IPS-15b (cell line): Measurements from ENCODE around the gene ACOT6.

ENCODE experiments used
- H3K27me3 ChIP-seq: one replicate; pipeline ENCODE4 v1.6.1; 2013; ENCODE audit warnings: low read length; ENCODE audit not compliant: control insufficient read depth, insufficient read depth
- H3K36me3 ChIP-seq: one replicate; pipeline ENCODE4 v1.6.1; 2013; ENCODE audit warnings: low read length; ENCODE audit not compliant: control insufficient read depth, insufficient read depth
- H3K4me1 ChIP-seq: one replicate; pipeline ENCODE4 v1.6.1; 2013; ENCODE audit warnings: mild to moderate bottlenecking, low read length; ENCODE audit not compliant: control insufficient read depth, insufficient read depth
- H3K4me3 ChIP-seq: one replicate; pipeline ENCODE4 v1.5.1; 2013; ENCODE audit warnings: low read depth, low read length
- H3K9ac ChIP-seq: one replicate; pipeline ENCODE4 v1.6.1; 2013; ENCODE audit warnings: low read depth, mild to moderate bottlenecking, low read length
- H3K9me3 ChIP-seq: one replicate; pipeline ENCODE4 v1.6.1; 2013; ENCODE audit warnings: mild to moderate bottlenecking, low read length; ENCODE audit not compliant: control insufficient read depth, insufficient read depth

The ACOT6 gene

DNA sequence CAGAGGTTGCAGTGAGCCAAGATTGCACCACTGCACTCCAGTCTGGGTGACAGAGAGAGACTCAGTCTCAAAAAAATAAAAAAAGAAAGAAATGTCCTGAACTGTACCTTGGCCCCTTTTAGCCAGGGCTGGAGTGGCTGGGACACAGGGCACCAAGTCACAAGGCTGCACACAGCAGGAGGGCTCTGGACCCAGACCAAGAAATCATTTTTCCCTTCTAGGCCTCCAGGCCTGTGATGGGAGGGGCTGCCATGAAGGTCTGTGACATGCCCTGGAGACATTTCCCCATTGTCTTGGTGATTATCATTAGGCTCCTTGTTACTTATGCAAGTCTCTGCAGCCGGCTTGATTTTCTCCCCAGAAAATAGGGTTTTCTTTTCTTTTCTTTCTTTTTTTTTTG is 5.1 kb upstream of the ACOT6 start:
- no peak overlapping the region for H3K9ac ChIP-seq
- no peaks in the 10 kb centered on the region for H3K36me3 ChIP-seq
- H3K9me3 ChIP-seq, result no peaks in the 10 kb centered on the region
- H3K27me3 ChIP-seq, result peaks cover 10% of the 10 kb centered on the region
- no peaks in the 10 kb centered on the region for H3K4me1 ChIP-seq
- H3K4me3 ChIP-seq, result no peak overlapping the region

DNA sequence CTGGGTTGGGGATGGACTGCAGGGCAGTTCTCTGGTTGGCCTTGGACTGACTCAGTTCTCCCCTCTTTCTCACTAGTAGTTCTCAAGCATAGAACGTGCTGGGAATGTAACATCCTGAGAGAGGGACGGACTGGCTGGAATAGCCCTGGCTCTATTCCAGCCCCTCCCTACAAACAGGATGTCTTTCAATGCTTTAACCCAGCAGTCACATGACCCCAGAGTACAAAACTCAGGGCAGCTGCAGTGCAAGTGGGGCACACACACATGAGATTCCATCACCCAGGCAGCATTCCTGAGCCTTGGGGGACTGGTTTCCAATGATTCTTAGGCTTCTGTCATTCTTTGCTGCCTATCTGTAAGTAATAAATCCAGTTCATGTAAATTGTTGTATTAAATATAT is 1.6 kb upstream of the ACOT6 start:
- Histone ChIP-seq H3K4me3 (no peak overlapping the region), H3K9me3 (no peaks in the 10 kb centered on the region), H3K27me3 (peaks cover 24% of the 10 kb centered on the region), H3K36me3 (no peaks in the 10 kb centered on the region), H3K9ac (no peak overlapping the region), H3K4me1 (no peaks in the 10 kb centered on the region)

DNA sequence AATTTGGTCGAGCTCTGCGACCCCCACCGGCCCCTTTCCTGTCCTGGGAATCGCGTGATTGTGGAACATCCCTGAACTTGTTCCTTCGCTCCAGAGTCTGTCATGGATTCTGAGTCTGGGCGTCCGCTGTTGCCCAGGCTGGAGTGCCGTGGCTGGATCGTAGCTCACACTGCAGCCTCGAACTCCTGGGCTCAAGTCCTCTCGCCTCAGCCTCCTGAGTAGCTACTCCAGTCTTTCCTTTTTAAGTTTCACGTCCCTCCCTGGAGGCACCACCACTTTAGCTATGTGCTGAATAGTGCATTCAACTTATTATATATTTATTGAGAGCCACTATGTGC is 698 bp downstream of the ACOT6 start:
- no peaks in the 10 kb centered on the region for H3K36me3 ChIP-seq
- no peaks in the 10 kb centered on the region for H3K9me3 ChIP-seq
- H3K9ac ChIP-seq, result no peak overlapping the region
- peaks cover 24% of the 10 kb centered on the region for H3K27me3 ChIP-seq
- peaks cover 4% of the 10 kb centered on the region for H3K4me1 ChIP-seq
- H3K4me3 ChIP-seq, result peak overlapping the region; percentile 75

DNA sequence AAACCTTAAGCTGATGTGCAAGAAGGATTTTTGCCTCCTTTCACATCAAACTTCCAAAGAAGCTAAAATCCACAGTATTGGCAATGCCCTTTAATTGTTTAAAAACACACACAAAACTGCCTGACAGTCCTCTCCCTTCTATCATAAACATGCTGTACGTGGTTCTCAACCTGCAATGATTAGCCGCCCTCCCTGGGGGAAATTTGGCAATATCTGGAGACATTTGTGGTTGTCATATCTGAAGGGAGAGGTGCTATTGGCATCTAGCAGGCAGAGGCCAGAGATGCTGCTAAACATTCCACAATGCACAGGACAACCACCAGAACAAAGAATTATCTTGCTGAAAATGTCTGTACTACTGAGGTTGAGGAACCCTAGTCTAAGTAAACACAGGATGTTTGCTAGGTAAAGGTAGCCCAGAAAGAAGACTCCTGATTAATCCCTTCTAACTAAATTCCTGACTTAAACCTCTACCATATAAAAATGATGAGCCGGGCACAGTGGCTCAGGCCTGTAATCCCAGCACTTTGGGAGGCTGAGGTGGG is 1.2 kb downstream of the ACOT6 start:
- H3K27me3 ChIP-seq, result peaks cover 24% of the 10 kb centered on the region
- H3K4me1 ChIP-seq, result peaks cover 4% of the 10 kb centered on the region
- H3K4me3 ChIP-seq, result no peak overlapping the region
- H3K9me3 ChIP-seq, result no peaks in the 10 kb centered on the region
- no peaks in the 10 kb centered on the region for H3K36me3 ChIP-seq
- H3K9ac ChIP-seq, result no peak overlapping the region

DNA sequence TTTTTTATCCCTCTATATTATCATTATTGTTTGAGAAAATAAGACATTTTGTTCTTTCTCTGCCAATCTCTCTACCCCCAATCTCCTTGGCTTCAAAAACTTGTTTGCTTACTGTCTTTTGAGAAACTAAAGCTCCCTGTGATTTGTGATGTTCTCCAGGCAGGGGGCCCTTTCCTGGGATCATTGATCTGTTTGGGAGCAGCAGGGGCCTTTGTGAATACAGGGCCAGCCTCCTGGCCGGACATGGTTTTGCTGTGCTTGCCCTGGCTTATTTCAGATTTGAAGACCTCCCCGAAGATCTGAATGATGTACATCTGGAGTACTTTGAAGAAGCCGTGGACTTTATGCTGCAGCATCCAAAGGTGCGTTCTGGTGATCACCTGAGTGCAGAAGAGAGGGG is 4.5 kb downstream of the ACOT6 start:
- Histone ChIP-seq H3K36me3 (no peaks in the 10 kb centered on the region), H3K9me3 (no peaks in the 10 kb centered on the region)

DNA sequence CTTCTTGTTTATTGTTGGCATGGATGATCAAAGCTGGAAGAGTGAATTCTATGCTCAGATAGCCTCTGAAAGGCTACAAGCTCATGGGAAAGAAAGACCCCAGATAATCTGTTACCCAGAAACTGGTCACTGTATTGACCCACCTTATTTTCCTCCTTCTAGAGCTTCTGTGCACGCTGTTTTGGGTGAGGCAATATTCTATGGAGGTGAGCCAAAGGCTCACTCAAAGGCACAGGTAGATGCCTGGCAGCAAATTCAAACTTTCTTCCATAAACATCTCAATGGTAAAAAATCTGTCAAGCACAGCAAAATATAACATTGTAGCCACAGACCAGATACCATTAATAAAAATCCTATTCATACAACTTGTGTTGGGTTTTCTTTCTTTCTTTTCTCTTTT is 7.2 kb downstream of the ACOT6 start:
- peaks cover 4% of the 10 kb centered on the region for H3K4me1 ChIP-seq
- H3K4me3 ChIP-seq, result no peak overlapping the region
- H3K36me3 ChIP-seq, result no peaks in the 10 kb centered on the region
- no peak overlapping the region for H3K9ac ChIP-seq
- no peaks in the 10 kb centered on the region for H3K9me3 ChIP-seq
- no peaks in the 10 kb centered on the region for H3K27me3 ChIP-seq

More for the DNA sequence above, 4.5 kb downstream of the ACOT6 start:
- Histone ChIP-seq H3K4me3 (no peak overlapping the region), H3K9ac (no peak overlapping the region), H3K4me1 (peaks cover 4% of the 10 kb centered on the region), H3K27me3 (peaks cover 16% of the 10 kb centered on the region)

DNA sequence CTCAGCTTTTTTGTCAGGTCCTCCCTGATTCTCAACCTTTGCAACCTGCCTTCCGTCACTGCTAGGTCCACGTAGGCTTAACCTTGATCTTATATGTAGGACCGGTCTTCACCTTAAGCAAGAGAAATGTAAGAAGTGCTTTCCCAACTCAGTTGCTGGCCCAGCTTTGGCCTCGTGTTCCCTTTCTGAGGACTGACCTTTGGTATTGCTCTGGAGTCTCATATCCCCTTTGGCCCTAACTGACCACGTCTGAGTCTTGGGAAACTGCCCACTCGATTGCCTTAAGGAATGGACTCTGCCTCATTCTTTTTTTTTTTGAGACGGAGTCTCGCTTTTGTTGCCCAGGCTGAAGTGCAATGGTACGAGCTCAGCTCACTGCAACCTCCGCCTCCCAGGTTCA is 8.0 kb downstream of the ACOT6 start:
- no peaks in the 10 kb centered on the region for H3K9me3 ChIP-seq
- H3K4me3 ChIP-seq, result no peak overlapping the region
- peaks cover 4% of the 10 kb centered on the region for H3K4me1 ChIP-seq
- no peaks in the 10 kb centered on the region for H3K36me3 ChIP-seq
- H3K9ac ChIP-seq, result no peak overlapping the region
- H3K27me3 ChIP-seq, result no peaks in the 10 kb centered on the region

DNA sequence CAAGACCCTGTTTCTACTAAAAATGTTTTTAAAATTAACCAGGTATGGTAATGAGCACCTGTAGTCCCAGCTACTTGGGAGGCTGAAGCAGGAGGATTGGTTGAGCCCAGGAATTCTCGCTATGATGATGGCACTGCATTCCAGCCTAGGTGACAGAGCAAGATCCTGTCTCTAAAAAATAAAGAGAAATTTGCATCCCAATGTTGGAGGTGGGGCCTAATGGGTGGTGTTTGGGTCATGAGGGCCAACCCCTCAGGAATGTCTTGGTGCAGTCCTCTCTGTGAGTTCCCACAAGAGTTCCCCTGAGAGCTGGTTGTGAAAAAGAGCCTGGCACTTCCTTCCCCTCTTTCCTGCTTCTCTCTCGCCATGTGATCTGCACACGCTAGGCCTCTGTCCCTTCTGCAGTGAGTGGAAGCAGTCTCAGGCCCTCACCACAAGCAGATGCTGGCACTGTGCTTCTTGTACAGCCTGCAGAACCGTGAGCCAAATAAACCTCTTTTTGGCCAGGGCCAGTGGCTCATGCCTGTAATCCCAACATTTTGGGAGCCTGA is 11.3 kb downstream of the ACOT6 start:
- Histone ChIP-seq H3K4me3 (no peak overlapping the region), H3K9ac (no peak overlapping the region), H3K36me3 (no peaks in the 10 kb centered on the region), H3K4me1 (no peaks in the 10 kb centered on the region), H3K27me3 (no peaks in the 10 kb centered on the region), H3K9me3 (no peaks in the 10 kb centered on the region)

DNA sequence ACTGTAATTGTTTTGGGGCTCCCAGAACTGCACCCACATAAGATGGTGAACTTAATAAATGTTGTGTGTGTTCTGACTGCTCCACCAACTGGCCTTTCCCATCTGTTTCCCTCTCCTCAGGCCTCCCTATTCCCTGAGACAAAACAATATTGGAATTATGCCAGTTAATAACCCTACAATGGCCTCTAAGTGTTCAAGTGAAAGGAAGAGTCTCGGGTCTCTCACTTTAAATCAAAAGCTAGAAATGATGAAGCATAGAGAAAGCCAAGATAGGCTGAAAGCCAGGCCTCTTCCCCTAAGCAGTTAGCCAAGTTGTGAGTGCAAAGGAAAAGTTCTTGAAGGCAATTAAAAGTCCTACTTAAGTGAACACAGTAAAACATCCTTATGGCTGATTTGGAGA is 13.4 kb downstream of the ACOT6 start:
- Histone ChIP-seq H3K9ac (no peak overlapping the region), H3K36me3 (no peaks in the 10 kb centered on the region), H3K4me3 (no peak overlapping the region), H3K27me3 (no peaks in the 10 kb centered on the region), H3K4me1 (no peaks in the 10 kb centered on the region), H3K9me3 (no peaks in the 10 kb centered on the region)

DNA sequence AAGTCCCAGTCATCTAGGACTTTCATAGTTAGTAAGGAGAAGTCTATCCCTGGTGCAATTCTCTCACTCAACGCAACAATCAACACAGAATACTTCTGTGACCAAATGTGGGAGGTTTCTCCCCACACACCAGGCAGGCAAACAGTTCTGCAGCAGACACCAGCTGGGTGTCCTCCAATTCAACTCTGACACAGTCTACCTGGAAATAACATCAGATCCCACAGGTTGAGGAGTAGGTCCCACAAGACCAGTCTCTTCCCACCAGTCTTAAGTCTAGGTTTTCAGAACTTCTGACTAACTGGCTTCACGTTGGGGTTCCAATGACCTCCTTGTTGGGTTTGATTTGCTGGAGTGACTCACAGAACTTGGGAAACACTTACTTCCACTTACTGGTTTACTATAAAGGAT is 14.8 kb downstream of the ACOT6 start:
- no peak overlapping the region for H3K4me3 ChIP-seq
- no peaks in the 10 kb centered on the region for H3K27me3 ChIP-seq
- no peaks in the 10 kb centered on the region for H3K4me1 ChIP-seq
- no peaks in the 10 kb centered on the region for H3K9me3 ChIP-seq
- no peak overlapping the region for H3K9ac ChIP-seq
- no peaks in the 10 kb centered on the region for H3K36me3 ChIP-seq

DNA sequence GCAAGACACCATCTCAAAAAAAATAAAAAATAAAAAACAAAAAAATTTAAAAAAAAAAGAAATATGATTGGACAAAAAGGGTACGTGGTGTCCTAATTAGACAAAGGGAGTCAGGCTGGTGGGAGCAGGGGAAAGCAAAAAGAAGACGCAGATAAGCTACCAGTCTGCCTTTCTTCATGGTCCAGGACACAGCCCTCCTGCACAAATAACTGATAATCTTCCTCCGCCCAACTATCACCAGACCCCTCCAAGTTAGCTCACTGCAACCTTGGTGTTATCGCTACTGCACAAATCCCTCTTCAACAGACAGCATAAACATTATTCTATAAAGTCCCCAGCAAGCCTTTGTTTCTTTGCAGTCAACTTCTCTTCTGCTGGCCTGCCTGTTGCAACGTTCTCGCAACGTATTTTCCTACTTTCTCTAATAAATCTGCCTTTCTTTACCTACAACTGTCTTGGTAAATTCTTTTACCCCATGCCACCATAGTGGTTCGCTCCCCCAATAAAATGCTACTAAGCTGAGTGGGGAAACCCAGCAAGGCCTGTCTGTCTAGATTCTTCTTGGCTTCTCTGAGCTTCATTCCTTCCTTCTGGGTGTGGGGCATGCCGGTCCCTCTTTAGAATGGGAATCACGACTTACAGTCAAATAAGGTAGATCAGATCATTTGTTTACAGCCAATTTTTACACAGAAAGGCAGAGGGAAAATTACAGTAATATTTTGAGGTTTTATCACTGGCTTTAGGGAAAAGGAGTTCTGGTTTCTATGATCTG is 17.9 kb downstream of the ACOT6 start:
- Histone ChIP-seq H3K9me3 (no peaks in the 10 kb centered on the region), H3K27me3 (no peaks in the 10 kb centered on the region), H3K36me3 (no peaks in the 10 kb centered on the region), H3K4me3 (no peak overlapping the region), H3K4me1 (no peaks in the 10 kb centered on the region), H3K9ac (no peak overlapping the region)
